Measurements from ENCODE around the gene CDC34.

Gene CDC34

GRCh38 chr19:512547-513365 lies 18.8 kb upstream of the CDC34 start:
- TF ChIP-seq POLR2A (IDR thresholded peaks at IDR 0.05; ENCODE audit: low read depth, low read length): no peak
- TF ChIP-seq POLR2AphosphoS5 (IDR thresholded peaks at IDR 0.05; ENCODE audit: low read depth, low read length): no peak
- TF ChIP-seq TAF1 (IDR thresholded peaks at IDR 0.05; ENCODE audit: borderline replicate concordance, low read depth, low read length): no peak
- DNase-seq (ENCODE audit: insufficient read length) (no peak), FAIRE-seq (no peak)

DNA sequence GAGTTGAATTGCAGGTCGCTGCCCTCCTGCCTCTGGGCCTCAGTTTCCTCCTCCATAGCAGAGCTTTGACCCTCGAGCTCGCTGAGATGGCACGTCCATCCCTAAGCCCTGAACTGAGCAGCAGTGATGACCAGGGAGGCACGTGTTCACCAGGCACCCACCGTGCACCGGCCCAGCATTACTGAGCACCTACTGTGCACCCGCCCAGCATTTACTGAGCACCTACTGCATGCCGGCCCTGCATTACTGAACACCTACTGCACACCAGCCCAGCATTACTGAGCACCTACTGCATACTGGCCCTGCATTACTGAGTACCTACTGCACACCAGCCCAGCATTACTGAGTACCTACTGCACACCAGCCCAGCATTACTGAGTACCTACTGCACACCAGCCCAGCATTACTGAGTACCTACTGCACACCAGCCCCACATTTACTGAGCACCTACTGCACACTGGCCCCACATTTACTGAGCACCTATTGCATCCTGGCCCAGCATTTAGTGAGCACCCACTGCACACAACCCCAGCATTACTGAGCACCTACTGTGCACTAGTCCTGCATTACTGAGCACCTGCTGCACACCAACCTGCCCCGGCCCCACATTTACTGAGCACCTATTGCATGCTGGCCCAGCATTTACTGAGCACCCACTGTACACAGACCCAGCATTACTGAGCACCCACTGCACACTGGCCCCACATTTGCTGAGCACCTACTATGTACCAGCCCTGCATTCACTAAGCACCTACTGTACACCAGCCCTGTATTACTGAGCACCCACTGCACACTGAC lies 18.0 kb upstream of the CDC34 start:
- FAIRE-seq (no peak), DNase-seq (ENCODE audit: insufficient read length) (no peak)
- TF ChIP-seq POLR2A (IDR thresholded peaks at IDR 0.05; ENCODE audit: low read depth, low read length): no peak
- no peak for TF ChIP-seq POLR2AphosphoS5 (IDR thresholded peaks at IDR 0.05; ENCODE audit: low read depth, low read length)
- TF ChIP-seq TAF1 (IDR thresholded peaks at IDR 0.05; ENCODE audit: borderline replicate concordance, low read depth, low read length): no peak

- DNase-seq (ENCODE audit: insufficient read length) (no peak), FAIRE-seq (no peak)
- TF ChIP-seq POLR2A (IDR thresholded peaks at IDR 0.05; ENCODE audit: low read depth, low read length): no peak
- no peak for TF ChIP-seq TAF1 (IDR thresholded peaks at IDR 0.05; ENCODE audit: borderline replicate concordance, low read depth, low read length)
- TF ChIP-seq POLR2AphosphoS5 (IDR thresholded peaks at IDR 0.05; ENCODE audit: low read depth, low read length): no peak
Measured at GRCh38 chr19:514166-514663, 17.3 kb upstream of the CDC34 start.

GRCh38 chr19:517721-518597 lies 13.6 kb upstream of the CDC34 start:
- TF ChIP-seq TAF1 (IDR thresholded peaks at IDR 0.05; ENCODE audit: borderline replicate concordance, low read depth, low read length): no peak
- no peak for TF ChIP-seq POLR2A (IDR thresholded peaks at IDR 0.05; ENCODE audit: low read depth, low read length)
- TF ChIP-seq POLR2AphosphoS5 (IDR thresholded peaks at IDR 0.05; ENCODE audit: low read depth, low read length): no peak
- DNase-seq (ENCODE audit: insufficient read length) (no peak), FAIRE-seq (no peak)

DNA sequence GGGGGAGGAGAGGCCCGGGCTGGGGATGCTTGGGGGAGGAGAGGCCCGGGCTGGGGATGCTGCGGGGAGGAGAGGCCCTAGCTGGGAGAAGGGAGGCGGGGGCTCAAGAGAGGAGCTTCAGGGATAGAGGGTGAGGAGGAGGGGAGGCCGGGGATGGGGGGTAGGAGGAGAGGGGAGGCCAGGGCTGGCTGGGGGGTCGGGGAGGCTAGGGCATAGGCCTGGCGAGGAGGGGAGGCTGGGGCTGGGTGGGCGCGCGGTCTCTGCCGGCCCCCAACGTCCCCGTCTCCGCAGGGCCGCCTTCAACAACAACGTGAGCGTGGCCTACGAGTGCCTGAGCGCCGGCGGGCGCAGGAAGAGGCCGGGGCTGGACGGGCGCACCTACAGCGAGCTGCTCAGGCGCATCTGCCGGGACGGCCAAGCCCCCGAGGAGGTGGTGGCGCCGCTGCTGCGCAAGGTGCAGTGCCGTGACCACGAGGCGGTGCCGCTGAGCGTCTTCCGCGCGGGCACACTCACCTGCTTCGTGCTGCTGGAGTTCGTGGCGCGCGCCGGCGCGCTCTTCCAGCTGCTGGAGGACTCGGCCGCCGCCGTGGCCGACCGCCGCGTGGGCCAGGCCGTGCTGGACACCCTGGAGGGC lies 12.8 kb upstream of the CDC34 start:
- FAIRE-seq (no peak), DNase-seq (ENCODE audit: insufficient read length) (no peak)
- TF ChIP-seq POLR2A (IDR thresholded peaks at IDR 0.05; ENCODE audit: low read depth, low read length) (no peak), TAF1 (IDR thresholded peaks at IDR 0.05; ENCODE audit: borderline replicate concordance, low read depth, low read length) (no peak), POLR2AphosphoS5 (IDR thresholded peaks at IDR 0.05; ENCODE audit: low read depth, low read length) (no peak)

DNA sequence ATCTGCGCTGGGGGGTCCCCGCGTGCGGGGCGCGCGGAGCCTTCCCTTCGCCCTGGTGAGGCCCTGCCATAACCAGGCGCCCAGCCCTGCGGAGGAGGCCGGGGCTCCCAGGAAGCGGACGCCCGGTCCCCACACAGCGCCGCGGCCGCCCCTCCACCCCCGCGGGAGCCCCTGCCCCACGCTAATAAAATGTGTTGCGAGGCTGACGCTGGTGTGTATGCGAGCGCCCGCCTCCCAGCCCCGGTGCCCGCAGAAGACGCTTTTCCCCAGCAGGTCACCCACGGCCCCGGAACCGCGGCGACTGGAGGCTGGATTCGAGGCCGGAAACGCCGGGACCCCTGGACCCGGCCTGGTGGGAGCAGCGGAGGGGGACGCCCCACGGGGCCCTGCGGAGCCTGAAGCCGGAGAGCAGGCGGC lies 12.1 kb upstream of the CDC34 start:
- no peak for DNase-seq (ENCODE audit: insufficient read length)
- no peak for FAIRE-seq
- TF ChIP-seq POLR2A (IDR thresholded peaks at IDR 0.05; ENCODE audit: low read depth, low read length) (no peak), POLR2AphosphoS5 (IDR thresholded peaks at IDR 0.05; ENCODE audit: low read depth, low read length) (no peak), TAF1 (IDR thresholded peaks at IDR 0.05; ENCODE audit: borderline replicate concordance, low read depth, low read length) (no peak)

DNA sequence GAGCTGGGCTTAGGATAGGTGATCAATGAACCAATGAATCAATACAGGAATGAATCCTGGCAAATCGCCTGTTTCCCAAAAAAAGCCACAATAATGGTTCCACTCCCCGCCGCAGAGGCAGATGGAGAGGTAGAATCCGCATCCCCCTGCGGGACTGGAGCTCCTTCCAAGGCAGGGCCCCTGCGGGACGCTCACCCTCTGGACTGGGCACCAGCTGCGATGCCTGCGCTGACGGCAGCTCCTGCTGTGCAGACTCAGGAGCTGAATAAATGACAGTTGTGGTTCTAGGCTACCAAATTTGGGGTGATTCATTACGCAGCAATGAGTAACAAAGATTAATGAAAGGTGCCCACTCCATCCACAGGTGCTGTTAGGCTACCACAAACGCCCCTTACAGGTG lies 8.8 kb upstream of the CDC34 start:
- no peak for FAIRE-seq
- no peak for TF ChIP-seq TAF1 (IDR thresholded peaks at IDR 0.05; ENCODE audit: borderline replicate concordance, low read depth, low read length)
- no peak for TF ChIP-seq POLR2A (IDR thresholded peaks at IDR 0.05; ENCODE audit: low read depth, low read length)
- no peak for TF ChIP-seq POLR2AphosphoS5 (IDR thresholded peaks at IDR 0.05; ENCODE audit: low read depth, low read length)
- no peak for DNase-seq (ENCODE audit: insufficient read length)

- FAIRE-seq (no peak), DNase-seq (ENCODE audit: insufficient read length) (no peak)
- no peak for TF ChIP-seq POLR2AphosphoS5 (IDR thresholded peaks at IDR 0.05; ENCODE audit: low read depth, low read length)
- no peak for TF ChIP-seq POLR2A (IDR thresholded peaks at IDR 0.05; ENCODE audit: low read depth, low read length)
- TF ChIP-seq TAF1 (IDR thresholded peaks at IDR 0.05; ENCODE audit: borderline replicate concordance, low read depth, low read length): no peak
Measured at GRCh38 chr19:524062-524674, 7.4 kb upstream of the CDC34 start.

- DNase-seq (ENCODE audit: insufficient read length): no peak
- FAIRE-seq: no peak
- no peak for TF ChIP-seq TAF1 (IDR thresholded peaks at IDR 0.05; ENCODE audit: borderline replicate concordance, low read depth, low read length)
- no peak for TF ChIP-seq POLR2A (IDR thresholded peaks at IDR 0.05; ENCODE audit: low read depth, low read length)
- no peak for TF ChIP-seq POLR2AphosphoS5 (IDR thresholded peaks at IDR 0.05; ENCODE audit: low read depth, low read length)
Measured at GRCh38 chr19:525029-525428, 6.5 kb upstream of the CDC34 start.

DNA sequence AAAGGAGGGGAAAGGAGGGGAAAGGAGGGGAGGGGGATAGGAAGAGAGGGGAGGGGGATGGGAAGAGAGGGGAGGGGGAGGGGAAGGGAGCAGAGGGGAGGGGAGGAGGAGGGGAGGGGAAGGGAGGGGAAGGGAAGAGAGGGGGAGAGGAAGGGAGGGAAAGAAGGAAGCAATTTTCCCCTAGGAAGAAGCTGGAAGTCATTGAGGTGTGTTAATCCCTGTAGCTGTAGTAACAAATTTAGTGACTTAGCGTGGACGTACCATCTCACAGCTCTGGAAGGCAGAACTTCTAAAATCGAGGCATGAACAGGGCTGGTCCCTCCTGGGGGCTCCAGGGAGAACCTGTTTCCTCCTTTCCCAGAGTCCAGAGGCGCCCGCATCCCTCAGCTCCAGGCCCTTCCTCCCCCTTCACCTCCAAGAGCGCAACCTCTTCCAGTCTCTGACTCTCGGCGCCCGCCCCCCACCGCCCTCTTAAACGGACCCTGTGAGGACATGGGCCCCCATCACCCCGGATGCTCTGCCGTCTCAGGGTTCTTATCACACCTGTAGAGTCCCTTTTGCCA lies 5.6 kb upstream of the CDC34 start:
- TF ChIP-seq TAF1 (IDR thresholded peaks at IDR 0.05; ENCODE audit: borderline replicate concordance, low read depth, low read length): no peak
- TF ChIP-seq POLR2A (IDR thresholded peaks at IDR 0.05; ENCODE audit: low read depth, low read length): no peak
- TF ChIP-seq POLR2AphosphoS5 (IDR thresholded peaks at IDR 0.05; ENCODE audit: low read depth, low read length): no peak
- DNase-seq (ENCODE audit: insufficient read length) (no peak), FAIRE-seq (no peak)

All from GM12892 (cell line).